Uterus (tissue), 2 donors: ENCODE results near the gene AP4E1.

Experiments
- POLR2A ChIP-seq, 2 donors: fragments of 450-650 bp; IDR thresholded peaks; one replicate each; pipeline ENCODE4 v1.6.1; 2016; ENCODE audit warnings: antibody characterized with exemption in 2 of 2, mild to moderate bottlenecking in 1 of 2, moderate library complexity in 1 of 2
- TF ChIP-seq, protein P1 (sequence below), 4 experiments: fragments of 200-600 bp in 2 of 4; fragments of 450-650 bp in 2 of 4; sonication (generic) in 2 of 4; IDR thresholded peaks; one replicate each; pipeline ENCODE4 v1.5.1; 2016 to 2019; ENCODE audit warnings: antibody characterized with exemption in 4 of 4, mild to moderate bottlenecking in 2 of 4, moderate library complexity in 1 of 4

DNA sequence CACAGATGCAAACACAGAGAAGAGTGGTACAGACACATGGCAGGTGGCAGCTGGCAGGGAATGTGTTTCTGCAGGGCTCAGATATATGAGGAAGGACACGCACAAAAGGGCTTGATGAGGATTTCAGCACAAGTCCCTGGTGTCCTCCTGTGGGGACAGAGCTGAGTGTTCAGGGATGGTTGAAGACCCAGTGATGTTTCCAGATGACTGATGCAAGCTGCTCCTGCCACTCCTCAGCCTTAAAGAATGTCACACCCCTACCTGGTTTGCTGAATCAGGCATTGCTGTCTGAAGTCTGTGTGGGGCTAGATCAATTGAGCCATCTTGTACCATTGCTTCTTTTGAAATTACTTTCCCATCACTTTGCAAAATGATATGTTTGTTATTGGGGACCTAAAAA, 146.1 kb downstream of the AP4E1 start:
- TF ChIP-seq, protein P1, sequence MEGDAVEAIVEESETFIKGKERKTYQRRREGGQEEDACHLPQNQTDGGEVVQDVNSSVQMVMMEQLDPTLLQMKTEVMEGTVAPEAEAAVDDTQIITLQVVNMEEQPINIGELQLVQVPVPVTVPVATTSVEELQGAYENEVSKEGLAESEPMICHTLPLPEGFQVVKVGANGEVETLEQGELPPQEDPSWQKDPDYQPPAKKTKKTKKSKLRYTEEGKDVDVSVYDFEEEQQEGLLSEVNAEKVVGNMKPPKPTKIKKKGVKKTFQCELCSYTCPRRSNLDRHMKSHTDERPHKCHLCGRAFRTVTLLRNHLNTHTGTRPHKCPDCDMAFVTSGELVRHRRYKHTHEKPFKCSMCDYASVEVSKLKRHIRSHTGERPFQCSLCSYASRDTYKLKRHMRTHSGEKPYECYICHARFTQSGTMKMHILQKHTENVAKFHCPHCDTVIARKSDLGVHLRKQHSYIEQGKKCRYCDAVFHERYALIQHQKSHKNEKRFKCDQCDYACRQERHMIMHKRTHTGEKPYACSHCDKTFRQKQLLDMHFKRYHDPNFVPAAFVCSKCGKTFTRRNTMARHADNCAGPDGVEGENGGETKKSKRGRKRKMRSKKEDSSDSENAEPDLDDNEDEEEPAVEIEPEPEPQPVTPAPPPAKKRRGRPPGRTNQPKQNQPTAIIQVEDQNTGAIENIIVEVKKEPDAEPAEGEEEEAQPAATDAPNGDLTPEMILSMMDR (IDR thresholded peaks at IDR 0.05) = no peak
- TF ChIP-seq POLR2A (IDR thresholded peaks at IDR 0.05) = no peak
